ENCODE results near the gene TCFL5. TPM values are rescaled to one million over a fixed set of nuclear protein-coding genes. Genes with fewer than 3 reads are reported as not detected.

Gene TCFL5
- total RNA-seq, 1 donor from 2014 or later: 17.4 TPM

DNA sequence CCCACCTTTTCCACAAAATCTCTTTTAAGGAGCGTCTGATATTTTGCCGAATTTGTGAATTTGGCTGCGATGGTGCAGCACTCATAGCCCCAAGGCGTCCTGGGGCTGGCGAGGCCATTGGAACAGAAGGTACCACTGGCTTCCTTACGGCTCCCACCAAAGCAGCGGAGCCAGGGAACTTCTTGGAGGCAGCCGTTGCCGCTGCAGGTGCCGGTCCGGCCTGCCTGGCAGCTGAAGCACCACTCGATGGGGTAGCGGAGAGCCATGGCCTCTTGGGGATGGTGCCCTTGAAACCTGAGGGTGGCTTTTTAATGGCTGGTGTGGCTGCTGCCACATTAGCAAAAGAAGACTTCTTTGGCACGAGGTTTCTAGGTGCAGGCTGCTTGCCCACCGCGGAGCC lies 34.9 kb upstream of the TCFL5 start:
- DNase-seq (ENCODE audit: extremely low read depth, low read depth, low spot score): no peak

DNA sequence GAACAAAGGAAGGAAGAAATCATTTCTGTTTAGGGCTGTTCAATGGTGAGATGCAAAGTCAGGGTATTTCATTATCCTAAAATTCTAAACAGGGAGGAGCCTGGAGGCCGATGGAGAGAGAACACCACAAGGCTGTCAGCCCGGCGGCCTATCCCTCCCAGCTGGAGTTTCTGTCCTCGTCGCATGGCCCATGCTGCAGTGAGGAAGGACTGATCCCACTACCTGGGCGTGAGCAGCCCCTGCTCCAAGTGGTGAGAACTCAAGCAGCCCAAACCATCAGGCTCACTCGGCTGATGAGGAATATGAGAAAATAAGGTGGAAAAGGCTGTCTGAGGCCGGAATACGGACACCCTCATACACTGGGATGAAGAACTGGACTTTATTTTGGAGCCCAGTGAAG lies 33.9 kb upstream of the TCFL5 start:
- no peak for DNase-seq (ENCODE audit: extremely low read depth, low read depth, low spot score)

GRCh38 chr20:62894261-62894660 lies 32.6 kb upstream of the TCFL5 start:
- DNase-seq (ENCODE audit: extremely low read depth, low read depth, low spot score): no peak

DNA sequence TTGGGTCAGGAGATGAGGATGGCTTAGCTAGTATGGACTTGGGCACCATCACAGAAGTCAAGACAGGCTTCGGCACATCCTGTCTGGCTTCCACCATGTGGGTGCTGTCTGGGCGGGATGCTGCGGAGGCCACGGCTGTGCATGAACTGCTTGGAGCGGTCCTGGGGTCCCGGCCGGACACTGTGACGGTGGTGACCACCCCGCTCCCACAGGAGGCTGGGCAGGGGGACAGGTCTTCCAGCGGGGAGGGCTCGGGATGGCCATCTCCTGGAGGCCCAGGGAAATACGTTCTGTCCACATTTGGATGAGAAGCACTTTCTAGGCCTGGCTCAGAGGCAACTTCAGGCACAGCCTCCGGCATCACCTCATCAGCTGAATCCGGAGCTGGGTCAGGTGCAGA lies 32.1 kb upstream of the TCFL5 start:
- DNase-seq (ENCODE audit: extremely low read depth, low read depth, low spot score): no peak

DNA sequence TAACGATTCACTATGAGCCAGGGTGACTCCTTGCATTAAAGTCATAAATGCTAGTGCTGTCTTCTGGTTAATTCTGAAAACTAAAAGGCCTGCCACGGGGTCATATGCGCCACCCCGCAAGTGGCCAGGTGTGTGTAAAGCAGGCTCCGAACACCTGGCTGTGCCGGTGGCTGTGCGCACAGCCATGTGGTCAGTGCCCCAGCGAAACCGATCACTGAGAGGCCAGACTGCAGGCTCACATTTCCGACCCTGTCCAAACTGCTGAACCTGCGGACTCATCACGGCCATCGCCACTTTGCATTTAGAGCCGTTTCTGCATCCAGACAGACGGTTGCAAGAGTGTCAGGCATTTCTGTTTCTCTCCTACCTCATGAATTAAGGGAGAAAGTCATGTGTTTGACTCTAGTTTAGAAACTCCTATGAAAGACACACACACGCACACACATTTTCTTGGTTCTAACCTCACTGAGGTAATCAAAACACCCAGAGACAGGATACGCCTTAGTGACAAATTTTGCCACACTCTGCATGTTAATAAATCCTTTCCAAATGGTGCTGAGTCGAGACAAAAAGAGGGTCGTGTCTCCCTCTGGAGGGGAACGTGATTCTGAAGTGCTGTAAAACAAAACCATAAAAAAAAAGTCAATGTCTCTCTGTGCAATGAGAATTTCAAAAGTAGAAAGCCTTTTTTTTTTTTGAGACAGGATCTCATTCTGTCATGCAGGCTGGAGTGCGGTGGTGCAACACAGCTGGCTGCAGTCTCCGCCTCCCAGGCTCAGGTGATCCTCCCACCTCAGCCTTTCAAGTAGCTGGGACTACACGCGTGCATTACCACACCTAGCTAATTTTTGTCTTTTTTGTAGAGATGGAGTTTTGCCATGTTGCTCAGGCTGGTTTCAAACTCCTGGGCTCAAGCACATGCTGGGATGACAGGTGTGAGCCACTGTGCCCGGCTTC lies 31.0 kb upstream of the TCFL5 start:
- no peak for DNase-seq (ENCODE audit: extremely low read depth, low read depth, low spot score)

- DNase-seq (ENCODE audit: extremely low read depth, low read depth, low spot score): no peak
These were observed 29.5 kb upstream of the TCFL5 start for GRCh38 chr20:62891111-62891510.

DNA sequence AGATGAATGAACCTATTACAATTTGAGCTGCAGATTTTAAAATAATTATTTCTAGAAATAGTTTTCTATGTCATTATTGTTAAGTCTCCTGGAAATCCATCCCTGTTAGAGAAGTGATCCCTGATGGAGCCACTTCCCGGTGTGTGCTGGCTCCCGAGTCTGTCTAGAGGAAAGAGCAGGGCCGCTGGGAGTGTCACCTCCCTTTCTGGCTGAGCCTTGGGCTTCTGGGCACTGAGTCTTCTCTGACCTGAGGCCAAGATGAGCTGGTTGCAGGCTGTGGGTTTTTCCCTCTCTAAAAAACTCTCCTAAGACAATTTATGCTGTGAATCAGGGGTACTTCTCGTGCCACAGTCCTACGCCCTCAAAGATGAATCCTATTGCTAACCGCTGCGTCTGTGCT lies 28.8 kb upstream of the TCFL5 start:
- no peak for DNase-seq (ENCODE audit: extremely low read depth, low read depth, low spot score)

DNA sequence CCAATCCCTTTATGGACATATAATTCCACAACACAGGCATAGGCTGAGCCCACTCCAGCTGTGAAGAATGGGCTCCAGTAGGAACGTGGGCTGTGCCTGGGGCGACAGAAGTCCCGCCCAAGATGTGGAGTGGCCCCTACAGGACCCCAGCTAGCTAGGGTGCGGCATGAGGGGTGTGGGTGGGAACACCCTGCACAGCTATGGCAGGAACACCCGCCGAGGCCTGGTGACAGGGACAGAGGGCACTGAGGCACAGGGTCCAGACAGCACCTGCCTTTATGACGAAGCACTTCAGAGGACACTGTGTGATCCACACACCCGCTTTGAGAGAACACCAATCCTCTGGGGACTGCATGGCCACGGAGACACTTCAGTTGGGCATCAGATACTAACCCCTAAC lies 28.2 kb upstream of the TCFL5 start:
- DNase-seq (ENCODE audit: extremely low read depth, low read depth, low spot score): no peak

- DNase-seq (ENCODE audit: extremely low read depth, low read depth, low spot score): no peak
These were observed 27.8 kb upstream of the TCFL5 start for GRCh38 chr20:62889411-62889810.

GRCh38 chr20:62888910-62889309 lies 27.3 kb upstream of the TCFL5 start:
- no peak for DNase-seq (ENCODE audit: extremely low read depth, low read depth, low spot score)

DNA sequence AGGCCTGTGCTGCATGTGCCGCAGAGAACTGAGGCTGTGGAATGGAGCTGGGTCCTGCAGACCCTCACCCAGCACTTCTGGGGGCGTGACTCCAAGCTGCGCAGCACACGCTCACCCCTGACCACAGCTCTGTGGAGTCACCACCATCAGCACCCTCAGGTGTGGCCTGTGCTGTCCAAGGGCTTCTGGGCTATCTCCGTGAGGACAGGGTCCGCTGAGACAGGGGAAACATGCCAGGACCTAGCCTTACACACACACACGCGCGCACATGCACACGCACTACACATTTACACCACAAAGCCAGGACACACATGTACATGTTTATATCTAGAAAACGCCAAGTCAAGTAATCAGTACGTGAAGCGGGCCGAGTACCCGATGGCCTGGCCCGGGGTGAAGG lies 26.8 kb upstream of the TCFL5 start:
- DNase-seq (ENCODE audit: extremely low read depth, low read depth, low spot score): no peak

- no peak for DNase-seq (ENCODE audit: extremely low read depth, low read depth, low spot score)
These were observed 26.2 kb upstream of the TCFL5 start for GRCh38 chr20:62887860-62888239.

DNA sequence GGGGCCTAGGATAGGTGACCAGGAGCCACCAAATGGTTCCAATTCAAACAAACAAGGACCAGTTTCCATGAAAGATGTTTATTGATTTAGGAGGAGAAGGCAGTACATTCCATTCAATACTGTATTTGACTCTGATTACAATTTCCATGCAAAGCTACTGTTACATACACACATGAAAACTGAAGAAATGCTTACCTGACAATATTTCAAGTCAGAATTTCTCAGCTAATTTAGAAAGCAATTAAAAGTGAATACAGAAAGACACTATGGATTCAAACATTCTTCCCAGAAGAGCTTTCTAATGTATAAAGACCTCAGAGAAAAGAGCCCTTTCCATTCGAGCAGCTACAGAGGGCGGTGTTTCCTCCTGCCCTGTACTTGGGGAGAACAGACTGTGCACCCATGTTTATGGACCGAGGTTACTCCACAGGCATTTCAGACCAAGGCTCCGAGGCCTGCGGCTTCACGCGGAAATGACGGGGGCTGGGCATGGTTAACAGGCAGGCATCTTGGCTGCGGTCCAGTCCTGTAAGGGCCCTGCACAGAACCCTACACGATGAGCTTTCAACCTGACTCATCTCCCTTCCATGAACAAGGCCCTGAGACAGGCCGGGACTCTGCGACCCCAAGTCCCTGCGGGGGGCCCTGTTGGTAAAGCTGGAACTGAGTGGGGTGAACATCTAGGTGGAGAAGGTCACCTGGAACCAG lies 25.7 kb upstream of the TCFL5 start:
- DNase-seq (ENCODE audit: extremely low read depth, low read depth, low spot score): no peak

DNA sequence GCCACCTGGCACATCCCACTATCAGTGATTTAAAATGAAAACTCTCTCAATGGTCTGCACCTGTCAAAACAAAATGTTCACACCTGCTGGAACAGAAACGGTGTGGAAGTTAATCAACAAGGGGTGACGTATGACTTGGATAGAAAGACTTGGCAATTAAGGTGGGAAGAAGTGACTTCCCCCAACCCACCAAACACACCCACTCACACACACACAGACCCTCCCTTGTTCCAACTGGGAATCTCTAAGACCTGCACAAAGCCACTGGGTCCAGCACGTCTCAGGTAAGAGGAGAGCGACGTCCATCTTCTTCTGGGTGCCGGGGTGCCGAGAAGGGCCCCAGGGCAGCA lies 25.1 kb upstream of the TCFL5 start:
- DNase-seq (ENCODE audit: extremely low read depth, low read depth, low spot score): no peak

GRCh38 chr20:62885896-62886708 lies 24.5 kb upstream of the TCFL5 start:
- no peak for DNase-seq (ENCODE audit: extremely low read depth, low read depth, low spot score)

DNA sequence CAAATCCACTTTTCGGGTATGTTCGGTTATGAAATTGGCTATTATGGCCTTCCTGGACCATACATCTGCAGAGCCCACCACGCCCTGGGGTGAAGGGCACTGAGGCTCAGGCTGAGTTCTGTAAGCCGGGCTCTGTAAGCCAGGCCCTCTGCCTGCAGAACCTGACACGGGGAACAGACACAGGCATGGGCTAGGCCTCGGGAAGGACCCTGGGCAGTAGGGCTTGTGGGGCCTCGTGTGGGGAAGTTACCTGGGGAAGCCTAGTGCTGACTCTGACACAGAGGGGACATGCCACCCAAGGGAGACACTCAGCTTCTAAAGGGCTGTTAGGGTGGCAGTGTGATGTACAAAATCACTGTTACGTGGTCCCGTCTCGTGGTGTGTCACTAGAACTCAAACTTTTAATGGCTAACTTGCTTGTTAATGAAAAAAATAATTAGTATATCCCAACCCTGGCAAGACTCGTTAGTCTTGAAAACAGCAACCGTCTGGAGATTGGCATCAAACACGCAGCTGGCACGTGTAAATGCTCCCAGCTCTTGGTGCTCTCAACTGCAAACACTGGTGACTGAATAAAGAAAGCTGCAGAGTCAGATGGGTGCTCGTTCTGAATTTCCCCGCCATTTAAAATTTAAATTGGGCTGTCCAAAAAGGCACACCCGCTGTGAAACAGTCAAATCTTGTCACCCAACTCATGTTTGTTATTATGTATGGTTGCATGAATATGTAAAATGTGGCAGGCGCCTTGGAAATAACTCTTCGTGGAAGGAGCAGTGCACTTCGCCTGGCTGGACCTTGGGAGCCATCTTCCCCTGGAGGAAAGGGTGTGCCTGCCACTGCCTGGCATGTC lies 23.6 kb upstream of the TCFL5 start:
- no peak for DNase-seq (ENCODE audit: extremely low read depth, low read depth, low spot score)

GRCh38 chr20:62884556-62884955 lies 22.9 kb upstream of the TCFL5 start:
- DNase-seq (ENCODE audit: extremely low read depth, low read depth, low spot score): no peak

GRCh38 chr20:62882426-62882825 lies 20.8 kb upstream of the TCFL5 start:
- DNase-seq (ENCODE audit: extremely low read depth, low read depth, low spot score): no peak

DNA sequence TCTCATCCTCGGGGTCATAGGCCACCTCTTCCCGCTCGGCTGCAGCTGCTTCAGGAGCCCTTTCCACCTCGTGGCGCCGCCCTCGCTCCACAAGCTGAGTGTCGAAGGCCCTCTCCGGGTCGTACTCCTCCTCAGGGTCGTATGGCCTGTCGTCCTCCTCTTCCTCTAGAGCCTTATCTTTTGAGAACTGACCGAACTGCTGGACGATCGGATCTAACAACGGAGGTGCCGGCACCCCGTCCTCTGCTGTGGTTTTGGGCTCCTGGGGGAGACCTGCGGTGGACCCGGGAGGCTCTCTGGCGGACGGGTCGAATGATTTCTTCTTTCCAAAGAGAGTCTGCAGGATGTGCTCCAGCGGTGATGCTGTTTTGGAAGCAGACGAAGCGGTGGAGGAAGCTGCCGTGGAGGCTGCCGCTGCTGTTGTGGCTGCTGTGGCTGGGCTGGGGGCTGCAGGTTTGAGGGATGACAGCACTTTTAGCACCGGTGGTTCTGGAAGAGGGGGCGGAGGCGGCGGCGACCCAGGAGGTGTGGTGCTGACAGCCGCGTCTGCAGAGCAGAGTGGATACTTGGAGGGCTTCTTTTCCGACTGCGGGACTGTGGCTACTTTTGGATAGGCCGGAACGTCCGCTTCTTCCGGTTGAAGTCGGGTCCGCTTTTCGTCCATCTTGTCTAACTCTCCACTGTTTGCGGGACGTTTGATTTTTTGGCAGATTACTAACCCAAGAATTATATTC lies 20.2 kb upstream of the TCFL5 start:
- DNase-seq (ENCODE audit: extremely low read depth, low read depth, low spot score): no peak

Measured in glomerular endothelial cell (primary cell).